GM21526 (cell line): ENCODE data around the gene TFEB.

Source experiments
- ATAC-seq: cut with Tn5 transposase; IDR thresholded peaks from one replicate; pipeline ENCODE4 v1.9.1; 2021; ENCODE audit warnings: moderate library complexity; ENCODE audit not compliant: unreplicated experiment, low FRiP score

TFEB gene

DNA sequence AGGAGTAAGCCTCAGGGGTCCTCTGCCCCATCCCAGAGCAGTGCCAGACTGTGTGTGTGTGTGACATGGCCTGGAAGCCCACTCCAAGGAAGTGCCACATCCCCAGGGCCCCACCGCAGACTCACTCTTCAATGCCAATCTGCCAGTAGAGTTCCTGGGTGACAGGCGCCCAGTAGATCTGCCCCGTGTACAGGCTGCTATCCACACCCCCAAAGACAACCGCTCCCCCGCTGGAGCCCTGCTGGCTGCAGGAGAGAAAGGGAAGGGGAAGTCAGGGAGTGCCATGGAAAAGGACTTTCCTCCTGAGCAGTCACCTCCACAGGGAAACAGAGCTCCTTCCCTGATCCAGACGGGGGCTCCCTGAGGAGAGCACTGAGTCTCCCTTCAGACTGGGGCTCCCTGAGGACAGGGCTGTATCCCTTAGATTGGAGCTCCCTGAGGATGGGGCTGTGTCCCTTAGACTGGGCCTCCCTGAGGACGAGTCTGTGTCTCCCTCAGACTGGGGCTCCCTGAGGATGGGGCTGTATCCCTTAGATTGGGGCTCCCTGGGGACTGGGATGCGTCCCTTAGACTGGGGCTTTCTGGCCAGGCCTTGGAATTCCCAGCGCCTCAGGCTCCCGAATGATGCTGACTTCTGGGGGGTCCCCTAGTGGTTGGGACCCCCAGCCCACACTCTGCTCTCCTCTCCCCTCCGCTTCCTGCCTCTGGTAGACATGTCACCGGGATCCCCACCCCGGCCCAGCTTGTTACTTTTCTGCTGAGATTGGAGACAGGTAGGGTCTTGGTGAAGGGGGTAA lies 5.2 kb upstream of the TFEB start:
- ATAC-seq = no peak

- no peak for ATAC-seq
Observed at GRCh38 chr6:41739041-41739440, 3.6 kb upstream of the TFEB start.

GRCh38 chr6:41737591-41738130 lies 2.3 kb upstream of the TFEB start:
- ATAC-seq = no peak

DNA sequence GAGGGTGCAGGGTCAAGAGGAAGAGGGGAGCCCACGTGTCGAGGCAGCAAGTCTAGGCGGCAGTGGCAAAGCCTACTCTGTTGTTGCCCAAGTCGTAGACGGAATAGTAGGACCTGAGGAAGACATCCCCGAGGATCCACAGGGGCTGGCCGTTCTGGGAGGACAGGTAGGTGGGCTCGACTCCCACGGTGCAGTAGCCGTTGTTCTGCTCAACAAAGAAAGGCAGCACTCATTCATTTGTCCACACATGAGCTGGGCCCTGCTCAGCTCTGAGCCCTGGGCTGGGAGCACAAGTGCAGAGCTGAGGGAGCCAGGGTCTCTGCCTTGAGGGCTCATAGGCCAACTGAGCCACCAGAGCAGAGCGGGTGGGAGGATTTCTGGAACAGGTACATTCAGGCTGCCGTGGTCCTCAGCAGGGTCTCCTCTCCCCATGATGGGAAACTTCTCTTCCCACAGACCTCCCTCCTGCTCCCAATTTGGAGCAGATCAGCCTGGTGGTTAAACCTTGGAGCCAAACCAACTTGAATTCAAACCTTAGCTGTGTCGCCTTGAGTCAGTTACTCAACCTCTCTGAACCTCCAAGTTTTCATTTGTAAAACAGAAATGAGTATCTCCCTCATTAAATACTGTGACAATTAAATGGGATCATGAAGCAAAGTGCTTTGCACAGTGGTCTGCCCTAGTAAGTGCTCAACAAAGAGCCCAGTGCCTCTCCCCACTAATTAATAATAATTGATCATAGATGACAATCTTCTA lies 1.6 kb upstream of the TFEB start:
- no peak for ATAC-seq

- ATAC-seq = no peak
Observed at GRCh38 chr6:41736186-41736733, 852 bp upstream of the TFEB start.

GRCh38 chr6:41734666-41735426 lies 562 bp downstream of the TFEB start:
- peak; percentile 14 for ATAC-seq

- peak; percentile 39 for ATAC-seq
Observed at GRCh38 chr6:41733707-41734665, 1.4 kb downstream of the TFEB start.

- ATAC-seq = no peak
Observed at GRCh38 chr6:41733360-41733706, 2.1 kb downstream of the TFEB start.

DNA sequence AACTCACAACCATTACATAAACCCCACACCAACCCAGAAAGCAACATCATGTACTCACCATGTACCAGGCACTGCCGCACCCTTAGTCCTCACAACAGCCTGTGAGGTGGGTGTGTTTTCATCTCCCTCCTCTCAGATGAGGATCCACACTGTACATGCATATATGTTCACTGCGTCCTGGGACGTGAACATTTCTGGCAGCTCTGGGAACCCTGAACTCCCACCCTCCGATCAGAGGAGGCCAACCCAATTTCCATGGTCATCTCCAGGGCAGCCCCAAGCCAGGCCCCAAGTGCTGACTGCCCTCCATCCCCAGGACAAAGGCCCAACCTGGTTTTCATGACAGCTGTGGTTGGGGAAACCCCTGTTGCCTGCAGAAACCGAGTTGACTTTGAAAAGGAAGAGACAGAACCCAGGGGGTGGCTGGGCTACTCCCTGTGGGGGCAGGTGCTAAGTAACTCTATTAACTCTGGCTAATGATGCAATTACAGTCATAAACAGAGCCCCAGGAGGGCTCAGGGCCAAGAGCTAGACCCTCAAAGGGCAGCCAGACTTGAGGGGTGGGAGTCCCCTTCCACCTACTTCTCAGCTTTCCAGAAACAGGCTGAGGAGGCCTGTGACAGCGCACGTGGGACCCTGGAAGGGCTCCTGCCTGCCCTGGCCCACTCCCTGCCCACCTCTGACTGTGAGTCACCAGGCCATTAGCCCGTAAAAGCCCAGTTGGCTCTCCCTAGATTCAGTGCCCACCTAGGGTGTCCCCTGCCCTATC lies 2.6 kb downstream of the TFEB start:
- peak; percentile 36 for ATAC-seq

GRCh38 chr6:41732149-41732548 lies 3.3 kb downstream of the TFEB start:
- ATAC-seq = no peak

- ATAC-seq = no peak
Observed at GRCh38 chr6:41731561-41732086, 3.8 kb downstream of the TFEB start.

GRCh38 chr6:41730531-41731436 lies 4.6 kb downstream of the TFEB start:
- no peak for ATAC-seq

DNA sequence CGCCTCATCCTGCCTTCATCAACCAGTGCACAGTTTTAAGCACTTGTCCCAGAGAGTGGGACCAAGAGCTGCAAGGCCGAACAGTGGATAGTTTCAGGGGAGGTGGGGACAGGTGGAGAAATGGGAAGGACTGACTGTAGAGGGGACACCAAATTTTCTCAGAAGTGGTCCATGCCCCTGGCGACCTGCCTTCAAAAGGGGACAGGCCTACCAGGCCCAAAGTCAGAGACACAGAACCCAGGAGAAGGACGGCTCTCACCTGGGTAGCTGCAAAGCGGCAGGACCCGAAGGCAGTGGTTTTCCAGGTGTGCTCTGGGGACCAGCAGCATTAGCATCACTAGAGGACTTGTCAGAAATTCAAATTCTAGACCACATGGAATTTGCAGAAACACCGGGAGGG lies 5.8 kb downstream of the TFEB start:
- no peak for ATAC-seq

GRCh38 chr6:41728954-41729353 lies 6.5 kb downstream of the TFEB start:
- ATAC-seq = no peak

GRCh38 chr6:41728073-41728936 lies 7.1 kb downstream of the TFEB start:
- ATAC-seq = no peak

DNA sequence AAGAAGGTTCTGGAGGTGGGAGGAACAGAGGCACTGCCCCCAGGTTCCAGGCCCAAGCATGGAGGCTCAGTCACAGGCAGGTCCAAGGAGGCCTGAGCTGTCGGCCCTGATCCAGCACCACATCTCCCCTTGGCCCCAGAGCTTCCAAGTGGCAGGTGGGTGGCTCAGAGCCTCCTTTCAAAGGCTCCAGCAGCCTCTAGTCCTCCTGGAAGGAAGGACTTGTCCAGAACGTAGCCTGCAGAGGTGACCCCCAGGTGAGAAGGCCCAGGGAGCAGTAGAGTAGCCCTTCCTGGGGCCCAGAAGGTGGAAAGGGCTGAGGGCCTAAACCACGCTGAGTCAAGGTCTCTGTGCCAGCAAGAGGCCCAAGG lies 7.7 kb downstream of the TFEB start:
- no peak for ATAC-seq

DNA sequence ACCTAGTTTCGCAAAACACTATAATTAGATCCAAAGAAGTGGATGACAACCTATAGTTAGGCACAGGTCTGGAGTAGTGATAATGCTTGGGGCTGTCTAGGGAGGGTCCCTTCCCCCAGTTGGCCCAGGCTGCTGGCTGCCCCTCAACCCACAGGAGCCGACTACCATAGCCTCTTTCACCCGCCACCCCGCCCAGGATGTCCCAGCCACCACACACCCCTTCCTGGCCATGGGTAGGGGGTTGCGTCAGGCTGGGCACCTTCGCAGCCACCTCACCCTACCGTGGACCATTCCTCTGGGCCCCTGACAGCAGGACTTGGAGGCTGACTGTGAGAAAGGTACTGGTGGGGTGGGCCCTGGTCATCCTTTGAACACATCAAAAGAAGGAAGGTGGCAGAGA lies 8.5 kb downstream of the TFEB start:
- ATAC-seq = no peak
